GM12878 (cell line): ENCODE measurements around the gene SPATA24. TPM values are rescaled to one million over a fixed set of nuclear protein-coding genes. Genes with fewer than 3 reads are reported as not detected.

Experiments
- EZH2 ChIP-seq: IDR thresholded peaks from 2 replicates; pipeline ENCODE4 v1.6.1; 2012; ENCODE audit warnings: low read depth, mild to moderate bottlenecking, control low read depth, inconsistent platforms, low read length, borderline replicate concordance; ENCODE audit not compliant: control insufficient read depth
- KAT2A ChIP-seq: conservative IDR thresholded peaks from 2 replicates; pipeline ENCODE4 v1.6.1; 2011; ENCODE audit warnings: low read depth, low read length; ENCODE audit not compliant: control insufficient read depth
- NFIC ChIP-seq: IDR thresholded peaks from 2 replicates; pipeline ENCODE4 v1.6.1; 2012; ENCODE audit warnings: low read depth, mild to moderate bottlenecking, inconsistent platforms, low read length, moderate library complexity
- NFYA ChIP-seq: IDR thresholded peaks from 2 replicates; pipeline ENCODE4 v1.6.1; 2011; ENCODE audit warnings: low read depth, mild to moderate bottlenecking, low read length, improper control_type of control experiment, borderline replicate concordance
- RAD51 ChIP-seq: fragments of 450-650 bp; IDR thresholded peaks from 2 replicates; pipeline ENCODE4 v1.6.1; 2016; ENCODE audit warnings: moderate library complexity, mild to moderate bottlenecking, inconsistent platforms
- RUNX3 ChIP-seq: IDR thresholded peaks from 2 replicates; pipeline ENCODE4 v1.6.1; 2012; ENCODE audit warnings: low read length, inconsistent platforms
- SMAD5 ChIP-seq: IDR thresholded peaks from 2 replicates; pipeline ENCODE4 v1.6.1; 2016; ENCODE audit warnings: antibody characterized with exemption, low read depth
- TBL1XR1 ChIP-seq: IDR thresholded peaks from 2 replicates; pipeline ENCODE4 v1.6.1; 2012; ENCODE audit warnings: low read depth, low read length, improper control_type of control experiment
- TCF3 ChIP-seq: IDR thresholded peaks from 2 replicates; pipeline ENCODE4 v1.6.1; 2012; ENCODE audit warnings: low read depth, mild to moderate bottlenecking, low read length, borderline replicate concordance; ENCODE audit not compliant: insufficient read depth
- YBX1 ChIP-seq: fragments of 450-650 bp; IDR thresholded peaks from 2 replicates; pipeline ENCODE4 v1.6.1; 2016; ENCODE audit warnings: antibody characterized with exemption
- ZBED1 ChIP-seq: IDR thresholded peaks from 2 replicates; pipeline ENCODE4 v1.6.1; 2016; ENCODE audit warnings: borderline replicate concordance
- ZSCAN29 ChIP-seq: fragments of 450-650 bp; IDR thresholded peaks from 2 replicates; pipeline ENCODE4 v1.6.1; 2017; ENCODE audit warnings: mild to moderate bottlenecking, moderate library complexity
- polyA plus RNA-seq, 11 experiments: library from polyadenylated mRNA; depleted of rRNA in 4 of 11; unstranded in 6 of 11; stranded (reverse) in 5 of 11; fragments of >200 nt; fragmentation: Nextera tagmentation in 4 of 11; fragmentation: Illumina TruSeq in 1 of 11; extraction: Ambion mirVana in 4 of 11; extraction: Trizol in 1 of 11; gene quantifications; 1 replicate in 1 of 11; 2 replicates in 10 of 11; pipeline versions ENCODE4 v1.2.1 to v1.2.3, GENCODE V29; 2011 to 2016; ENCODE audit warnings: inconsistent platforms in 2 of 11, missing spikeins in 2 of 11, low read depth in 1 of 11
- total RNA-seq, 4 experiments: library from RNA; depleted of rRNA in 3 of 4; stranded (reverse); fragments of >200 nt in 3 of 4; fragmentation: Illumina TruSeq in 1 of 4; extraction: Trizol in 1 of 4; gene quantifications; 2 replicates each; pipeline versions ENCODE4 v1.2.1 to v1.2.3, GENCODE V29; 2013 to 2021
- TF ChIP-seq, protein P1 (sequence below): fragments of 450-650 bp; IDR thresholded peaks from 2 replicates; pipeline ENCODE4 v1.6.1; 2017; ENCODE audit warnings: mild to moderate bottlenecking, moderate library complexity
- TF ChIP-seq, protein P2 (sequence below): fragments of 150-350 bp; IDR thresholded peaks from 2 replicates; pipeline ENCODE4 v1.6.1; 2016; ENCODE audit warnings: low read depth, low read length
- TF ChIP-seq, protein P3 (sequence below): fragments of 150-350 bp; IDR thresholded peaks from 2 replicates; pipeline ENCODE4 v1.6.1; 2014; ENCODE audit warnings: mild to moderate bottlenecking, low read depth, low read length
- TF ChIP-seq, protein P4 (sequence below): IDR thresholded peaks from 2 replicates; pipeline ENCODE4 v1.6.1; 2012; ENCODE audit warnings: low read depth, low read length, improper control_type of control experiment

SPATA24 gene
- total and polyA plus RNA-seq, 10 of the 15 experiments (the other 5 are each of a cell fraction or from before 2014, with no cell fraction given), result 4.1 to 9.8 (median 7.3) TPM

DNA sequence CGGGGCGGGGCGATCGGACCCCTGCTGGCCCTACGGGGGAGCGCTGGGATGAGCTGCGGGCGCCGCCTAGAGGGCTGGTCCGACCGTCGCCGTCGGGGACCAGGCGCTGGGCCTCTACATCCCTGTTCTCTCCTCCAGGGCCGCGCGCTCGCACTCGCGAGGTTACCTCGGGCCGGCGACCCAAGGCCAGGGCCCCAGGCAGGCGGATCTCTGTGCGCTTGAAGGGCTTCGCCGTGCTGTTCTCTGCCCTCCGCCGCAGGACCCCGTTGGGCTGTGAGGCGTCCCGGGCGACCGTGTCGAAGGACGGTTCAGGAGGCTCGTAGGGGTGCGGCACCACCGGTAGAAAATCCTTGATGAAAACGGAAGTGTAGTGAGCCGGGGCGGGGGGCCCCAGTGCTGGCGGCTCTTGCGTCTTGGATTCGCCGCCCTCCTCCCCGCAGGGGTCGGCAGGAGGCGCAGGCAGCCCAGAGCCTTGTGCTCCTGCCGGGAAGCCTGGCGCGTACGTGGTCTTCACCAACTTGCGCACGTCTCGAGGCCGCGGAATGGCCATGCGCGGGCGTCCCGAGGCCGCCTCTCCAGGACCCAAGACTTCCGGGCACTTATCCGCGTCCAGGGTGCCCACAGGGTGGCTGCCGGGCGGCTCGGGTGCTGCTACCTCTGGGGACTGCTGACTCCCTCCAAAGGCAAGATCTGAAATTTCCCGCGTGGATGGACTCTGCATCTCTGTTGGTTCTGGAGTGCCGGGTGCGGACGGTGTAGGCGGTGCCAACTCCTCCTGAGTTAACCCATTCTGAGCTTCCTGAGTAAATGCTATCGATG is 11.0 kb downstream of the SPATA24 start (continued):
- TF ChIP-seq ZBED1 (no peak), NFYA (no peak), EZH2 (no peak), YBX1 (no peak), ZSCAN29 (no peak), TBL1XR1 (no peak), RAD51 (no peak), SMAD5 (no peak), NFIC (no peak), KAT2A (no peak), RUNX3 (no peak), TCF3 (peak; percentile 27; the same call in 1 of the 2 replicates)
- TF ChIP-seq, protein P1, sequence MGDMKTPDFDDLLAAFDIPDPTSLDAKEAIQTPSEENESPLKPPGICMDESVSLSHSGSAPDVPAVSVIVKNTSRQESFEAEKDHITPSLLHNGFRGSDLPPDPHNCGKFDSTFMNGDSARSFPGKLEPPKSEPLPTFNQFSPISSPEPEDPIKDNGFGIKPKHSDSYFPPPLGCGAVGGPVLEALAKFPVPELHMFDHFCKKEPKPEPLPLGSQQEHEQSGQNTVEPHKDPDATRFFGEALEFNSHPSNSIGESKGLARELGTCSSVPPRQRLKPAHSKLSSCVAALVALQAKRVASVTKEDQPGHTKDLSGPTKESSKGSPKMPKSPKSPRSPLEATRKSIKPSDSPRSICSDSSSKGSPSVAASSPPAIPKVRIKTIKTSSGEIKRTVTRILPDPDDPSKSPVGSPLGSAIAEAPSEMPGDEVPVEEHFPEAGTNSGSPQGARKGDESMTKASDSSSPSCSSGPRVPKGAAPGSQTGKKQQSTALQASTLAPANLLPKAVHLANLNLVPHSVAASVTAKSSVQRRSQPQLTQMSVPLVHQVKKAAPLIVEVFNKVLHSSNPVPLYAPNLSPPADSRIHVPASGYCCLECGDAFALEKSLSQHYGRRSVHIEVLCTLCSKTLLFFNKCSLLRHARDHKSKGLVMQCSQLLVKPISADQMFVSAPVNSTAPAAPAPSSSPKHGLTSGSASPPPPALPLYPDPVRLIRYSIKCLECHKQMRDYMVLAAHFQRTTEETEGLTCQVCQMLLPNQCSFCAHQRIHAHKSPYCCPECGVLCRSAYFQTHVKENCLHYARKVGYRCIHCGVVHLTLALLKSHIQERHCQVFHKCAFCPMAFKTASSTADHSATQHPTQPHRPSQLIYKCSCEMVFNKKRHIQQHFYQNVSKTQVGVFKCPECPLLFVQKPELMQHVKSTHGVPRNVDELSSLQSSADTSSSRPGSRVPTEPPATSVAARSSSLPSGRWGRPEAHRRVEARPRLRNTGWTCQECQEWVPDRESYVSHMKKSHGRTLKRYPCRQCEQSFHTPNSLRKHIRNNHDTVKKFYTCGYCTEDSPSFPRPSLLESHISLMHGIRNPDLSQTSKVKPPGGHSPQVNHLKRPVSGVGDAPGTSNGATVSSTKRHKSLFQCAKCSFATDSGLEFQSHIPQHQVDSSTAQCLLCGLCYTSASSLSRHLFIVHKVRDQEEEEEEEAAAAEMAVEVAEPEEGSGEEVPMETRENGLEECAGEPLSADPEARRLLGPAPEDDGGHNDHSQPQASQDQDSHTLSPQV, result 0 out of 2 replicates have a peak, but pooled peaks have one; percentile 63
- TF ChIP-seq, protein P2, sequence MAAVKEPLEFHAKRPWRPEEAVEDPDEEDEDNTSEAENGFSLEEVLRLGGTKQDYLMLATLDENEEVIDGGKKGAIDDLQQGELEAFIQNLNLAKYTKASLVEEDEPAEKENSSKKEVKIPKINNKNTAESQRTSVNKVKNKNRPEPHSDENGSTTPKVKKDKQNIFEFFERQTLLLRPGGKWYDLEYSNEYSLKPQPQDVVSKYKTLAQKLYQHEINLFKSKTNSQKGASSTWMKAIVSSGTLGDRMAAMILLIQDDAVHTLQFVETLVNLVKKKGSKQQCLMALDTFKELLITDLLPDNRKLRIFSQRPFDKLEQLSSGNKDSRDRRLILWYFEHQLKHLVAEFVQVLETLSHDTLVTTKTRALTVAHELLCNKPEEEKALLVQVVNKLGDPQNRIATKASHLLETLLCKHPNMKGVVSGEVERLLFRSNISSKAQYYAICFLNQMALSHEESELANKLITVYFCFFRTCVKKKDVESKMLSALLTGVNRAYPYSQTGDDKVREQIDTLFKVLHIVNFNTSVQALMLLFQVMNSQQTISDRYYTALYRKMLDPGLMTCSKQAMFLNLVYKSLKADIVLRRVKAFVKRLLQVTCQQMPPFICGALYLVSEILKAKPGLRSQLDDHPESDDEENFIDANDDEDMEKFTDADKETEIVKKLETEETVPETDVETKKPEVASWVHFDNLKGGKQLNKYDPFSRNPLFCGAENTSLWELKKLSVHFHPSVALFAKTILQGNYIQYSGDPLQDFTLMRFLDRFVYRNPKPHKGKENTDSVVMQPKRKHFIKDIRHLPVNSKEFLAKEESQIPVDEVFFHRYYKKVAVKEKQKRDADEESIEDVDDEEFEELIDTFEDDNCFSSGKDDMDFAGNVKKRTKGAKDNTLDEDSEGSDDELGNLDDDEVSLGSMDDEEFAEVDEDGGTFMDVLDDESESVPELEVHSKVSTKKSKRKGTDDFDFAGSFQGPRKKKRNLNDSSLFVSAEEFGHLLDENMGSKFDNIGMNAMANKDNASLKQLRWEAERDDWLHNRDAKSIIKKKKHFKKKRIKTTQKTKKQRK, result no peak
- TF ChIP-seq, protein P3, sequence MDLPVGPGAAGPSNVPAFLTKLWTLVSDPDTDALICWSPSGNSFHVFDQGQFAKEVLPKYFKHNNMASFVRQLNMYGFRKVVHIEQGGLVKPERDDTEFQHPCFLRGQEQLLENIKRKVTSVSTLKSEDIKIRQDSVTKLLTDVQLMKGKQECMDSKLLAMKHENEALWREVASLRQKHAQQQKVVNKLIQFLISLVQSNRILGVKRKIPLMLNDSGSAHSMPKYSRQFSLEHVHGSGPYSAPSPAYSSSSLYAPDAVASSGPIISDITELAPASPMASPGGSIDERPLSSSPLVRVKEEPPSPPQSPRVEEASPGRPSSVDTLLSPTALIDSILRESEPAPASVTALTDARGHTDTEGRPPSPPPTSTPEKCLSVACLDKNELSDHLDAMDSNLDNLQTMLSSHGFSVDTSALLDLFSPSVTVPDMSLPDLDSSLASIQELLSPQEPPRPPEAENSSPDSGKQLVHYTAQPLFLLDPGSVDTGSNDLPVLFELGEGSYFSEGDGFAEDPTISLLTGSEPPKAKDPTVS, result no peak
- TF ChIP-seq, protein P4, sequence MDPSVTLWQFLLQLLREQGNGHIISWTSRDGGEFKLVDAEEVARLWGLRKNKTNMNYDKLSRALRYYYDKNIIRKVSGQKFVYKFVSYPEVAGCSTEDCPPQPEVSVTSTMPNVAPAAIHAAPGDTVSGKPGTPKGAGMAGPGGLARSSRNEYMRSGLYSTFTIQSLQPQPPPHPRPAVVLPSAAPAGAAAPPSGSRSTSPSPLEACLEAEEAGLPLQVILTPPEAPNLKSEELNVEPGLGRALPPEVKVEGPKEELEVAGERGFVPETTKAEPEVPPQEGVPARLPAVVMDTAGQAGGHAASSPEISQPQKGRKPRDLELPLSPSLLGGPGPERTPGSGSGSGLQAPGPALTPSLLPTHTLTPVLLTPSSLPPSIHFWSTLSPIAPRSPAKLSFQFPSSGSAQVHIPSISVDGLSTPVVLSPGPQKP, result no peak; the same call in 1 of the 2 replicates
